Natural killer cell (primary cell): ENCODE results near the gene RPP38. TPM values are rescaled to one million over a fixed set of nuclear protein-coding genes. Genes with fewer than 3 reads are reported as not detected.

Experiments used
- ATAC-seq, 3 donors: fragments of 150-1000 bp in 2 of 3; fragments of 200-7000 bp in 1 of 3; cut with Tn5 transposase; 1 replicate in 1 of 3; 2 replicates in 2 of 3; pipeline ENCODE4 v1.10.0; 2021; ENCODE audit warnings: mild to moderate bottlenecking in 2 of 3, moderate library complexity in 2 of 3
- DNase-seq, 2 donors: peaks; one replicate each; pipeline versions ENCODE4 v3.0.0 to v3.0.0-alpha.2; 2013 to 2021; ENCODE audit warnings: mixed read lengths in 1 of 2
- H3K27ac ChIP-seq: one replicate; pipeline ENCODE4 v1.5.1; 2013; ENCODE audit warnings: mild to moderate bottlenecking, low read length
- H3K27me3 ChIP-seq: one replicate; pipeline ENCODE4 v1.6.1; 2013; ENCODE audit warnings: low read length; ENCODE audit not compliant: control insufficient read depth, insufficient read depth
- H3K36me3 ChIP-seq: one replicate; pipeline ENCODE4 v1.6.1; 2013; ENCODE audit warnings: low read length; ENCODE audit not compliant: control insufficient read depth, insufficient read depth
- H3K4me1 ChIP-seq: one replicate; pipeline ENCODE4 v1.6.1; 2013; ENCODE audit warnings: low read length; ENCODE audit not compliant: control insufficient read depth, insufficient read depth
- H3K4me3 ChIP-seq: one replicate; pipeline ENCODE4 v1.5.1; 2013; ENCODE audit warnings: low read length
- H3K9me3 ChIP-seq: one replicate; pipeline ENCODE4 v1.6.1; 2013; ENCODE audit warnings: low read length; ENCODE audit not compliant: control insufficient read depth, insufficient read depth
- H3K27ac Mint-ChIP-seq, 2 donors: one replicate each; pipeline ENCODE4 v1.8.0; 2022; ENCODE audit warnings: mild to moderate bottlenecking in 2 of 2, mixed read lengths in 2 of 2, moderate library complexity in 1 of 2
- H3K27me3 Mint-ChIP-seq, 2 donors: one replicate each; pipeline ENCODE4 v1.8.0; 2022; ENCODE audit warnings: low read depth in 2 of 2, mixed read lengths in 2 of 2
- H3K36me3 Mint-ChIP-seq: one replicate; pipeline ENCODE4 v1.8.0; 2022; ENCODE audit warnings: mixed read lengths
- H3K4me1 Mint-ChIP-seq, 2 donors: one replicate each; pipeline ENCODE4 v1.8.0; 2022; ENCODE audit warnings: mixed read lengths in 2 of 2
- H3K4me3 Mint-ChIP-seq: one replicate; pipeline ENCODE4 v1.8.0; 2022; ENCODE audit warnings: mild to moderate bottlenecking, moderate library complexity, mixed read lengths
- H3K9me3 Mint-ChIP-seq, 2 donors: one replicate each; pipeline ENCODE4 v1.8.0; 2022; ENCODE audit warnings: mixed read lengths in 2 of 2
- CTCF ChIP-seq: fragments of 200-600 bp; IDR thresholded peaks from one replicate; pipeline ENCODE4 v1.8.0; 2022; ENCODE audit warnings: antibody characterized with exemption
- WGBS: methylation state at CpG from one replicate; pipeline ENCODE4 v1.1.7; 2013; ENCODE audit warnings: missing lambda C conversion rate; ENCODE audit not compliant: insufficient coverage; 5-methylcytosine and 5-hydroxymethylcytosine counted together
- intact Hi-C: fragments of 100-400 bp; cut with micrococcal nuclease; formaldehyde crosslinking; loops from one replicate; pipeline ENCODE4 v1.14.2; 2022
- total RNA-seq, 4 donors: library from RNA; stranded (reverse); fragments of 120-200 nt in 1 of 4; gene quantifications; one replicate each; pipeline versions ENCODE4 v1.2.3 to v1.2.4, GENCODE V29; 2013 to 2022

Gene RPP38
- total RNA-seq: 10 to 100 TPM in 1 of 3 donors, 1 to 10 TPM in 2; 7.5 to 12.7 (median 8.4) TPM
- total RNA-seq (2013): 15.9 TPM

DNA sequence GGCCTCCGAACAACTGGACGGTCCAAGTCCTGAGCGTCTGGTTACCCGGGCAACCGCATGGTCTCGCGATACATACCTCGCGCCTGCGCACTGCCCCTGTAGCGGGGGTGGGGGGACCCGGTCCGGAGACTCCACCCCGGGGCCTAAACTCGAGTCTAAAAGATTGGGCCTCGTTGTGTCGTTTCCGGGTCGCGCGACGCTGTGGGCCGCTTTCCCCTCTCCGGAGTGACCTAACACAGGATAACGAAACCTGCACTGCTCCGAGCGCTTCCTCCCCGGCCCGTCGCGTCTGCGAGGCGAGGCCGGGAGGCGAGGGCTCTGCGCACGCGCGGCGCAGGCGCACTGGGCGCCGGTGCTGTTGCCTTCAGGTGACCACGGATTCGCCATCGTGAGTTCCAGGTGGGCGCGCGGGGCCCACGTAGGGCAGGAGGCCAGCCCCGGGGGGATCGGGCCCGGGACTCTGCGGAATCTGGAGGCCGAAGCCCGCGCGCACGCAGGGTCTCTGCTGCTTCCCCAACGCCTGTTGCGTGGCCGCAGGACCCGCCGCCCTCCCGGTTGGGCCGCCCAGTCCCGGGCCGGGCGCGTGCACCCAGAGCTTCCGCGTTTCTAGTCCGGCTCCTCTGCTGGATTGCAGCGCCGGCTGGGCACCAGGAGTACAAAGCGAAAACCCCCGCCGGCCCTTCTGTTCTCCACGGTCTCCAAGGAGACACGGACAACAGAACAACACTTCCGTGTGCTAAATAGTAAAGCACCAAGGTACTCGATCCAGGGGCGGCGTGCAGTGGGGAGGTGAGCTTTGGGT is at the start of gene RPP38:
RPP38 (plus strand) TSS at position 345 of the 802 bp plus-strand sequence. CDS start 5,960 bp downstream, outside the sequence.
- H3K27ac Mint-ChIP-seq: peak within 1 kb of the TSS; percentile 97 to 98

DNA sequence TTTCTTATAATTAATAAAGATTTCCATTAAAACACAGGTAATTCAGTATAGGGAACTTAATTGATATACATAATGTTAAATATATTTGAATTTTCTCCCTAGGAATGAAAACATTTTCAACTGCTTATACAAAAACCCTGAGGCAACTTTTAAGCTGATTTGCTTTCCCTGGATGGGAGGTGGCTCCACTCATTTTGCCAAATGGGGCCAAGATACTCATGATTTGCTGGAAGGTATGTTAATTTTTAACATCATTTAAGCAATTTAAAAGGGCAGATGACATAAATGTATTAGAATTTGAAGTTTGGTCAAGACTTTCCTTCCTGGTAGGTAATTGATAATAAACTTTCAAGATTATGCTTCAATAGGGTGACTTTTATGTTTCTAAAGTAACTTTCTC is 47.6 kb upstream of the RPP38 start:
- Histone ChIP-seq H3K4me3 (no peak overlapping the region), H3K4me1 (no peaks in the 10 kb centered on the region), H3K27me3 (no peaks in the 10 kb centered on the region), H3K36me3 (no peaks in the 10 kb centered on the region), H3K9me3 (no peaks in the 10 kb centered on the region), H3K27ac (no peak overlapping the region)
- ATAC-seq (no peak), DNase-seq (no peak)
- Mint-ChIP-seq H3K27me3 (peaks cover 0 to 17% of the 10 kb centered on the region in 2 donors), H3K36me3 (no peaks in the 10 kb centered on the region), H3K4me3 (no peak overlapping the region), H3K4me1 (no peaks in the 10 kb centered on the region), H3K27ac (no peak overlapping the region), H3K9me3 (no peaks in the 10 kb centered on the region)
- intact Hi-C loops: no loop called here
- no peak for TF ChIP-seq CTCF

More for the DNA sequence above, at the start of gene RPP38:
- intact Hi-C loops: loop anchor here (1.0 to 5.0 kb wide), 5 partner anchors 9 to 259 kb away; partner anchors contain the start of genes ACBD7, CDNF, DCLRE1C and HSPA14
- no peaks in the 10 kb centered on the region for H3K9me3 ChIP-seq
- H3K27ac ChIP-seq: peak within 1 kb of the TSS; percentile 94
- Mint-ChIP-seq H3K4me3 (peak within 1 kb of the TSS; percentile 95), H3K27me3 (no peaks in the 10 kb centered on the region), H3K36me3 (no peaks in the 10 kb centered on the region), H3K4me1 (peaks cover 27 to 41% of the 10 kb centered on the region in 2 donors), H3K9me3 (no peaks in the 10 kb centered on the region)
- under 1% methylated on average over 84 of the region's 84 CpGs for WGBS
- peak within 1 kb of the TSS; percentile 74 for H3K4me3 ChIP-seq
- TF ChIP-seq CTCF: no peak
- DNase-seq: peak; percentile 94 to 97
- peak; percentile 81 to 90 (median 82) for ATAC-seq
- no peaks in the 10 kb centered on the region for H3K27me3 ChIP-seq
- peaks cover 27% of the 10 kb centered on the region for H3K4me1 ChIP-seq
- peaks cover 4% of the 10 kb centered on the region for H3K36me3 ChIP-seq

- TF ChIP-seq CTCF: no peak
- Mint-ChIP-seq H3K27ac (no peak overlapping the region), H3K9me3 (no peaks in the 10 kb centered on the region), H3K36me3 (no peaks in the 10 kb centered on the region), H3K27me3 (peaks cover 0 to 4% of the 10 kb centered on the region in 2 donors), H3K4me1 (no peaks in the 10 kb centered on the region), H3K4me3 (no peak overlapping the region)
- Histone ChIP-seq H3K36me3 (no peaks in the 10 kb centered on the region), H3K4me3 (no peak overlapping the region), H3K27ac (no peak overlapping the region), H3K9me3 (no peaks in the 10 kb centered on the region), H3K4me1 (no peaks in the 10 kb centered on the region), H3K27me3 (no peaks in the 10 kb centered on the region)
- intact Hi-C loops: no loop called here
- no peak for ATAC-seq
- DNase-seq: no peak
- 89% methylated on average over 7 of the region's 7 CpGs for WGBS
Measured at GRCh38 chr10:15052121-15052520, 45.0 kb upstream of the RPP38 start.
